ENCODE data around the gene KLHL3.

The KLHL3 gene

DNA sequence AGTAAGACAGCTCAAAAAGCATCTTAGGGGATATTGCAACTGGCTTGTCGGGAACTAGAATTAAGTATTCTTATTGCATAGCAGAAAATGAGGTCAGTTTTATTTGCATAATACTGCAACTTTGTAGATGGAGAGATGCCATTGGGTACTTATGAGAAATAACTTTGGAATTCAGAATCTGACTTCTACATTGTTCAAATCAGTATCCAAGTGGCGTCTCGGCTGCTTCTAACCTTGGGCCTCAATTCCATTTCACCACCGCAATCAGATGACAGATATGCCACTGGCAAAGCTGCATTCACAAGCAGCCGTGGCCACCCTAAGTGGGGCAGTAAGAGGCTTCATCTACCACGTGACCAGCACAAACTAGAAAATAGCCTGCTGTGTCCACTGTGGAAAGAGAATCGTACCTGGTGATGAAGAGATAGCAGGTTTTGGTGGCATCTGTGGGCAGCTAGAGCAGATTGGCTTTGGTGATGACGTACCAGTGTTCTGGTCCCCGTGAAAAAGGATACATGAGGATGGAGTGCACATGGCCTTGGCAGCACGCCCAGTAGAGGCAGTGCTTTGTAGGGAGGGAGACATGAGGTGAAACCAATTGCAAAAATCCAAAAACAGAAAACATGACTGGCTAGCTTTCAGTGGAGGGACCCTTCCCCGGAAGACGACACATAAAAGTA, 116.6 kb downstream of the KLHL3 start:
- TF ChIP-seq, protein P1, sequence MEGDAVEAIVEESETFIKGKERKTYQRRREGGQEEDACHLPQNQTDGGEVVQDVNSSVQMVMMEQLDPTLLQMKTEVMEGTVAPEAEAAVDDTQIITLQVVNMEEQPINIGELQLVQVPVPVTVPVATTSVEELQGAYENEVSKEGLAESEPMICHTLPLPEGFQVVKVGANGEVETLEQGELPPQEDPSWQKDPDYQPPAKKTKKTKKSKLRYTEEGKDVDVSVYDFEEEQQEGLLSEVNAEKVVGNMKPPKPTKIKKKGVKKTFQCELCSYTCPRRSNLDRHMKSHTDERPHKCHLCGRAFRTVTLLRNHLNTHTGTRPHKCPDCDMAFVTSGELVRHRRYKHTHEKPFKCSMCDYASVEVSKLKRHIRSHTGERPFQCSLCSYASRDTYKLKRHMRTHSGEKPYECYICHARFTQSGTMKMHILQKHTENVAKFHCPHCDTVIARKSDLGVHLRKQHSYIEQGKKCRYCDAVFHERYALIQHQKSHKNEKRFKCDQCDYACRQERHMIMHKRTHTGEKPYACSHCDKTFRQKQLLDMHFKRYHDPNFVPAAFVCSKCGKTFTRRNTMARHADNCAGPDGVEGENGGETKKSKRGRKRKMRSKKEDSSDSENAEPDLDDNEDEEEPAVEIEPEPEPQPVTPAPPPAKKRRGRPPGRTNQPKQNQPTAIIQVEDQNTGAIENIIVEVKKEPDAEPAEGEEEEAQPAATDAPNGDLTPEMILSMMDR (IDR thresholded peaks at IDR 0.05; ENCODE audit: low read depth, low read length): no peak
- DNase-seq (ENCODE audit: low read depth in 2 of 2): peak; percentile 93 to 94
- H3K4me3 ChIP-seq (replicated peaks in 1 of 2; ENCODE audit: low read depth in 2 of 2, low read length in 2 of 2): no peak overlapping the region

DNA sequence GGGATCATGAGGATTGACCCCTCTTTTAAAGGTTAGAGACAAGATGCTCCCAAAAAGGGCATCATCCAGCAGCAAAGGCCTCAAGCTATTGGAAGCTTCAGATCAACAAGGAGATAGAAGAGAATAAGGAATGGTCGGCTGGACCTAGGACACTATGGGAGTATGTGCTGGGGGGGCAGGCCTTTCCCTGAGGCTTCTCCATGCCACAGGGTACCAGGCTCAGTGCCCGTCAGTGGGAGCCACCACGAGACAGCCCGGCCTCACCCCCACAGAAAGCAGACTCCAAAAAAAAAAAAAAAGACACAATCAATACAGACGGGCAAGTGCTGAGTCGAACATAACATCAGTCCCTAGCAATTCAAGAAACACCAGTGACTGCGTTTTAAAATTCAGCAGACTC, 117.4 kb downstream of the KLHL3 start:
- no peak for DNase-seq (ENCODE audit: low read depth in 2 of 2)
- no peak overlapping the region for H3K4me3 ChIP-seq (replicated peaks in 1 of 2; ENCODE audit: low read depth in 2 of 2, low read length in 2 of 2)
- TF ChIP-seq, protein P1 (IDR thresholded peaks at IDR 0.05; ENCODE audit: low read depth, low read length): no peak

DNA sequence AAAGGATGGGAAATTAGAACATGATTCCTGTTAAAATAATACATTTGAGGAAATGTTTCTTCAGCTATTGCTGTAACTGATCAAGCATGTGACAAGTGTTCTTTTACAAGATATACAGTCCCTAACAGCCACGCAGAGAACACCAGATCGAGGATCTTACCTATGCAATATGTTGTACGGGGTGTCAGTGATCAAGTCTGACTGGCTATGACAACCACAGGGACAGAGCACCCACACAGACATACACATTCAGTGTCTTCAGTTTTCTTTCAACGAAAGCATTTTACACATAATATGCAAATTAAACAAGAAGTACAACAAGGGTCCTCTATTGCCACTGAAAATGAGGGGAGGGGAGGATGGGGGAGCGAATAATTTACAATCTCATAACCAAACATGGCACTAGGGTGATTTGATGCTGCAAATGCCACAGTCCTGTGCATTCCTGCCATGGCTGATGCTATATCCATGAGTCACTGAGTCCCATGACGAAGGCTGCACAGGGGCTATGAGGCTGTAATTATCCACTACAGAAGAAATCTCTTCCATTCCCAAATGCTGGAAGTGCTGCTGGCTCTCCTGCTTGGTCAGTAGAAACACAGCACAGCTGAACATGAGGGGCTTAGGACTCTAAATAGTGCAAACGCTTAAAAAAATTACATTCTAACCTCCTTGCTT, 118.2 kb downstream of the KLHL3 start:
- H3K4me3 ChIP-seq (replicated peaks in 1 of 2; ENCODE audit: low read depth in 2 of 2, low read length in 2 of 2): no peak overlapping the region
- TF ChIP-seq, protein P1 (IDR thresholded peaks at IDR 0.05; ENCODE audit: low read depth, low read length): no peak
- peak; percentile 16 to 48 for DNase-seq (ENCODE audit: low read depth in 2 of 2)

DNA sequence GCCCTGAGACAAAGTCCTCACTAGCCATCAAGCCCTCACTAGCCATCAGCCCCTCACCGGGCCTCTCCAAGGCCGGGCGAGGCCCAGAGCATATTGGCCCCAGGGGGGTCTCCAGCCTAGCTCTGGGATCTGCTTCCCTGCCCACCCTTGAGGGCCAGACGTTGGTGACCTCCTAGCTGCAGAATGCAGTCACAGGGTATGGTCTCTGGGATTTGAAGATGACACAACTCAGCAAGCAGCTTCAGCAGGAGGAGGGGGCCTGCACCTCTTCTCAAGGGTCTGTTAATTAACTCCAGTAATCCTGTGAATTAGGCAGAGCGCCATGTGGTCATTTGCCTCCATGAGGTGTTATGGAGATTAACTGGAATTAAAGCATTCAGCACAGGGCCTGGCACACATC, 119.8 kb downstream of the KLHL3 start:
- TF ChIP-seq, protein P1 (IDR thresholded peaks at IDR 0.05; ENCODE audit: low read depth, low read length): no peak
- no peak for DNase-seq (ENCODE audit: low read depth in 2 of 2)
- H3K4me3 ChIP-seq (replicated peaks in 1 of 2; ENCODE audit: low read depth in 2 of 2, low read length in 2 of 2): no peak overlapping the region

DNA sequence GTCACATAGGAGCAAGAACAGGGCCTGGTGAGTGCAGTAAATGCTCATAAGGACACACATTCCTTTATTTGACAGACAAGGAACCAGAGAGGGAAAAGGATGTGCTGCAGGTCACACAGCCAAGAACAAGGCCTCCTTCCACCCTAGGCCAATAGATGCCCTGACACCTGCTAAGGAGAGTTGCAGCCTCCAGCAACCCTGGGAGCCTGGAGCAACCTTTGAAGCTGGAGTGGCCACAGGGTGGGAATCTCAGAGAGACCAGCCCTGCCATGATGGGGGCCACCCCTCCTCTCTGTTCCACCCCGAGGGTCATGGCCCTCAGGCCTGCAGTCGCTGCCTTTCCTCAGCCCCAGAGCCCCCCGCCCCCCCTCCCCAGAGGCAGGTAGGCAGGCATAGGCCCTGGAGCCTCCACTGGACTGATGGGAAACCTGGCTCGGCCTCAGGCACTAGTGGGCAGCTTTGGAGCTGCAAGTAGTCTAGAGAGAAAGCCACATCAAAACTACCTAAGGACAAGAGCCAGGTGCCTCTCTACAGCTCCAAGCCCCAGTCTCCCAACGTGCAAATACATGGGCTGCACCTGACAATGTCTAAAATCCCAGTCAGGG, 120.6 kb downstream of the KLHL3 start:
- no peak overlapping the region for H3K4me3 ChIP-seq (replicated peaks in 1 of 2; ENCODE audit: low read depth in 2 of 2, low read length in 2 of 2)
- TF ChIP-seq, protein P1 (IDR thresholded peaks at IDR 0.05; ENCODE audit: low read depth, low read length): no peak
- DNase-seq (ENCODE audit: low read depth in 2 of 2): no peak

DNA sequence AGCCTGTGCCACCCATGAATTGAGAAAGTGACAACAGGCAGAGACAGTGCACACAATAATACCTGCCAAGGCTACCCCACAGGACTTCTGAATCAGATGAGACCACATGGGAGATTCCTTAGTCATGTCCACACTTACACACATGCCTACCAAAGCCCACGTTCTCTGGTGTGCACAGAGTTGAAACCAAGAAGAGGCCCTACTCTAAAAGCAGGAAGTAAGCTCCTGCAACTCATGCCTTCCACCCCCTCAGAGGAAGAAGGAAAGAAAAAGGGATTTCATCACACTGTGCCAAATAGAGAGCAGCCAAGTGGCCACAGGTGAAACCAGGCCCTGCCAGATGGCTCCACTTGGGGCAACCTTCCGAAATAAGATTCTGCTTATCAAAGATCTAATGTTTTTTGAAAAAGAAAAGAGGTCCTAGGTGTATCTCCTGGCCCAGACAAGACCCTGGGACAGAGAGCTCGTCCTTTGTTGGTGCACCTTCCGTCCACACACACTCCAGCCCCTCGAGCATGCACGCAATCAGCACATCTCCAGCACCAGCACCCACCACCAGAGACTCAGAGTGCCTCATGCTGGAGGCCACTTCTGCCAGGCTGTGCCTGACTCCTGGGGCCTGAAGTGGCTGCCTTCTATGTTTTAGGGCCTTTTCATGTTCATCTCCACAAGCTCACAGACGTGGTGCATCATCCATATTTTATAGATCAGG, 122.2 kb downstream of the KLHL3 start:
- H3K4me3 ChIP-seq (replicated peaks in 1 of 2; ENCODE audit: low read depth in 2 of 2, low read length in 2 of 2): no peak overlapping the region
- TF ChIP-seq, protein P1 (IDR thresholded peaks at IDR 0.05; ENCODE audit: low read depth, low read length): no peak
- peak; percentile 22 to 28 for DNase-seq (ENCODE audit: low read depth in 2 of 2)

Data from cardiac fibroblast (primary cell).